Ovary (tissue), 9 donors: ENCODE measurements around the gene BET1. TPM values are rescaled to one million over a fixed set of nuclear protein-coding genes. Genes with fewer than 3 reads are reported as not detected.

Experiments used
- DNase-seq, 5 donors: peaks; one replicate each; pipeline ENCODE4 v3.0.0-alpha.2; 2019 to 2020
- H3K27ac ChIP-seq, 2 donors: fragments of 200-600 bp; one replicate each; pipeline versions ENCODE4 v1.5.1 to v1.8.0; 2019 to 2022
- H3K27me3 ChIP-seq: fragments of 200-600 bp; one replicate; pipeline ENCODE4 v1.8.0; 2022
- H3K36me3 ChIP-seq: fragments of 200-600 bp; sonication (generic); one replicate; pipeline ENCODE4 v1.5.1; 2019
- H3K4me1 ChIP-seq: one replicate; pipeline ENCODE4 v1.8.1; 2013; ENCODE audit warnings: mild to moderate bottlenecking, moderate library complexity; ENCODE audit not compliant: insufficient read depth
- H3K4me3 ChIP-seq: fragments of 200-600 bp; sonication (generic); one replicate; pipeline ENCODE4 v1.5.1; 2017
- H3K9me3 ChIP-seq, 2 donors: fragments of 200-600 bp in 1 of 2; sonication (generic) in 1 of 2; one replicate each; pipeline versions ENCODE4 v1.5.1 to v1.8.1; 2013 to 2019; ENCODE audit warnings: mild to moderate bottlenecking in 1 of 2, moderate library complexity in 1 of 2
- EP300 ChIP-seq: sonication (generic); formaldehyde crosslinking; IDR thresholded peaks from one replicate; pipeline ENCODE4 v1.6.1; 2017; ENCODE audit warnings: antibody characterized with exemption
- POLR2A ChIP-seq: fragments of 450-650 bp; IDR thresholded peaks from one replicate; pipeline ENCODE4 v1.6.1; 2017; ENCODE audit warnings: antibody characterized with exemption, mild to moderate bottlenecking, moderate library complexity
- WGBS, 3 donors: extraction: QIAGEN DNeasy Blood & Tissue Kit in 1 of 3; methylation state at CpG; one replicate each; pipeline versions ENCODE4 v1.1.5 to v1.1.7; 2013 to 2017; 5-methylcytosine and 5-hydroxymethylcytosine counted together
- intact Hi-C, 4 donors: fragments of 100-400 bp; cut with DNase I; formaldehyde crosslinking; loops; one replicate each; pipeline versions ENCODE4 v1.11.0 to v1.15.1; 2022 to 2023
- polyA plus RNA-seq, 2 donors: library from polyadenylated mRNA; stranded (reverse); fragments of 200-250 nt in 1 of 2; fragments of 350-450 nt in 1 of 2; fragmentation: Illumina TruSeq in 1 of 2; extraction: RNeasy Lipid Tissue Mini Kit (QIAGEN cat#74804) in 1 of 2; gene quantifications; one replicate each; pipeline ENCODE4 v1.2.3, GENCODE V29; 2013 to 2014
- total RNA-seq, 7 donors: library from RNA; depleted of rRNA in 2 of 7; stranded (reverse); fragments of >200 nt in 2 of 7; fragmentation: NEBNext Ultra II Directional in 3 of 7; extraction: Animal tissue kit (Norgen Biotek cat#: 25700) in 3 of 7; gene quantifications; one replicate each; pipeline versions ENCODE4 v1.1.0 to v1.2.4, GENCODE V29; 2016 to 2023
- TF ChIP-seq, protein P1 (sequence below), 3 donors: fragments of 450-650 bp in 2 of 3; fragments of 200-600 bp in 1 of 3; IDR thresholded peaks; one replicate each; pipeline versions ENCODE4 v1.5.1 to v1.8.0; 2016 to 2022; ENCODE audit warnings: antibody characterized with exemption in 3 of 3, mild to moderate bottlenecking in 1 of 3
- donor health status: DM: no; HTN: no; CAD: no; lungs with moderate emphysema.
- donor health status: DM: no; HTN: no; CAD: no.
- donor health status: Bipolar disorder and iron deficiency.
- donor health status: DM: yes; HTN: yes; CAD: no.
- donor health status: DM: no; HTN: no; CAD: no.
- donor health status: DM: yes; HTN: yes; CAD: no.

The BET1 gene
- total and polyA plus RNA-seq, 9 donors = 22.9 to 35.9 (median 26.9) TPM

DNA sequence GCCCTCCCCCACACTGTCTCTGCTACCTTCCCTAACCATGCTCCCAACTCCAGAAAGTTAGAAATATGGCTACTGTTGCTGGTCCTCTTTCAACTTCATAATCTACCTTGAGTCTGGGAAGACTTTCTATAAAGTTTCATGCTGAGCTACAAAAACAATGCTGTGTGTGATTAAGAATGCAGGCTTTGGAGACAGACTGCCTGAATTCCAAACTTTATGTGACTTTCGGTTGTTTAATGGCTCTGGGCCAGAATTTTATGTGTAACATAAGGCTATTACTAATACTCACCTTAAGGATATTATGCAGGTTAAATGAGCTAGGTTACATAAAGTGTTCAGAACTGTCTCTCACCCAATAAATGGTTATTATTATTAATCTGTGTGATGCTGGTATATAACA is 19.1 kb downstream of the BET1 start:
- no peak for TF ChIP-seq POLR2A
- TF ChIP-seq, protein P1, sequence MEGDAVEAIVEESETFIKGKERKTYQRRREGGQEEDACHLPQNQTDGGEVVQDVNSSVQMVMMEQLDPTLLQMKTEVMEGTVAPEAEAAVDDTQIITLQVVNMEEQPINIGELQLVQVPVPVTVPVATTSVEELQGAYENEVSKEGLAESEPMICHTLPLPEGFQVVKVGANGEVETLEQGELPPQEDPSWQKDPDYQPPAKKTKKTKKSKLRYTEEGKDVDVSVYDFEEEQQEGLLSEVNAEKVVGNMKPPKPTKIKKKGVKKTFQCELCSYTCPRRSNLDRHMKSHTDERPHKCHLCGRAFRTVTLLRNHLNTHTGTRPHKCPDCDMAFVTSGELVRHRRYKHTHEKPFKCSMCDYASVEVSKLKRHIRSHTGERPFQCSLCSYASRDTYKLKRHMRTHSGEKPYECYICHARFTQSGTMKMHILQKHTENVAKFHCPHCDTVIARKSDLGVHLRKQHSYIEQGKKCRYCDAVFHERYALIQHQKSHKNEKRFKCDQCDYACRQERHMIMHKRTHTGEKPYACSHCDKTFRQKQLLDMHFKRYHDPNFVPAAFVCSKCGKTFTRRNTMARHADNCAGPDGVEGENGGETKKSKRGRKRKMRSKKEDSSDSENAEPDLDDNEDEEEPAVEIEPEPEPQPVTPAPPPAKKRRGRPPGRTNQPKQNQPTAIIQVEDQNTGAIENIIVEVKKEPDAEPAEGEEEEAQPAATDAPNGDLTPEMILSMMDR (IDR thresholded peaks at IDR 0.05) = no peak
- TF ChIP-seq EP300 = no peak
- WGBS, 3 donors = 57 to 61% (median 60%) methylated on average over 1 of the region's 1 CpG

DNA sequence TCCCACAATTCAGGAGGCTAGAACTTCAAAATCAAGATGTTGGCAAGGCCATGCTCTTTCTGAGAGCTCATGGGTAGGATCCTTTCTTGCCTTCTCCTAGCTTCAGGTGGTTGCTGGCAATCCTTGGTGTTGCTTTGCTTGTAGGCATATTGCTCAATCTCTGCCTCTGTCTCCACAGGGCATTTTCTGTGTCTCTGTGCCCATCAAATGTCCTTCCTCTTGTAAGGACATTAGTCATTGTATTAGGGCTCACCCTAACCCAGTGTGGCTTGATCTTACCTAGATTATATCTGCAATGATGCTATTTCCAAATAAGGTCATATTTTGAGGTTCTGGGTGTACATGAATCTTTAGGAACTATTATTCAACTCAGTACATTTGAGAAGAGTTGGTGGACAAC is 20.1 kb downstream of the BET1 start:
- Histone ChIP-seq H3K4me1 (peaks cover 5% of the 10 kb centered on the region), H3K9me3 (no peaks in the 10 kb centered on the region), H3K4me3 (no peak overlapping the region), H3K36me3 (no peaks in the 10 kb centered on the region), H3K27me3 (no peaks in the 10 kb centered on the region), H3K27ac (no peak overlapping the region)
- TF ChIP-seq POLR2A (no peak), EP300 (no peak)
- TF ChIP-seq, protein P1 (IDR thresholded peaks at IDR 0.05) = no peak
- intact Hi-C loops = no loop called here
- no peak for DNase-seq

More for the DNA sequence above, 19.1 kb downstream of the BET1 start:
- peaks cover 5% of the 10 kb centered on the region for H3K4me1 ChIP-seq
- H3K27ac ChIP-seq = no peak overlapping the region
- no peaks in the 10 kb centered on the region for H3K36me3 ChIP-seq
- no peak for DNase-seq
- no peaks in the 10 kb centered on the region for H3K9me3 ChIP-seq
- H3K27me3 ChIP-seq = no peaks in the 10 kb centered on the region
- H3K4me3 ChIP-seq = no peak overlapping the region
- intact Hi-C loops = no loop called here

DNA sequence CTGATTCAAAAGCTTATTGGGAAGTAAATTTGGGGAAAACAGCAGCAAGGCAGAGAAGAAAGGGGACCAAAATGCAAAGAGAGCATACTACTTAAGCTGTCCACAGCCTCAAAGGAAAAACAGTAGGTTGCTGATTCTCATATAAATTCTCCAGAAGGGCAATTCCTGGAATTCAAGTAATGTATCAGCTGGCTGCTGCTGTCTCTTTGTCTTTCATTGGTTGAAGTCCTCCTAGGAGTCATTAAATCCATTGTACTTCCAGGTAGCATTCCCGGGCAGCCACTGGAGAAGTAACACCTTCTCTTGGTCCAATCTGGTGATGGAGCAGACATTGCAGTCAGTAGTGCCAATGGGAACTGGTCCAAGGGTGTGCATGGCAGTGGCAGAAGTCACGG is 22.7 kb downstream of the BET1 start:
- H3K27ac ChIP-seq = peak overlapping the region in 1 of 2 donors; percentile 78
- 52 to 64% (median 58%) methylated on average over 2 of the region's 2 CpGs for WGBS, 3 donors
- DNase-seq = peak in 2 of 5 donors; percentile 20 to 26
- H3K27me3 ChIP-seq = no peaks in the 10 kb centered on the region
- no peaks in the 10 kb centered on the region for H3K36me3 ChIP-seq
- H3K9me3 ChIP-seq = no peaks in the 10 kb centered on the region
- TF ChIP-seq, protein P1 (IDR thresholded peaks at IDR 0.05) = no peak
- no peak for TF ChIP-seq POLR2A
- no peak for TF ChIP-seq EP300
- peaks cover 5% of the 10 kb centered on the region for H3K4me1 ChIP-seq
- H3K4me3 ChIP-seq = no peak overlapping the region
- intact Hi-C loops = no loop called here

- TF ChIP-seq, protein P1 (IDR thresholded peaks at IDR 0.05) = no peak
- no peak for TF ChIP-seq POLR2A
- TF ChIP-seq EP300 = no peak
- Histone ChIP-seq H3K27ac (peak overlapping the region in 1 of 2 donors; percentile 78), H3K36me3 (no peaks in the 10 kb centered on the region), H3K4me1 (peaks cover 5% of the 10 kb centered on the region), H3K4me3 (no peak overlapping the region), H3K9me3 (no peaks in the 10 kb centered on the region), H3K27me3 (no peaks in the 10 kb centered on the region)
- 14 to 39% (median 15%) methylated on average over 5 of the region's 5 CpGs for WGBS, 3 donors
- no peak for DNase-seq
- intact Hi-C loops = no loop called here
These were observed 23.2 kb downstream of the BET1 start for GRCh38 chr7:93980744-93981479.
